Dendritic cell treated with granulocyte-macrophage colony-stimulating factor and Interleukin-4, amounts not matched to agents 40 ng/mL and 50 ng/mL, for 4 days (primary cell): ENCODE data around the gene NCAPD2.
"Not testable (repeated sequence)": the region's sequence is repeated elsewhere in the genome, so short reads cannot be mapped to it uniquely, and the experiment has no call there.

Source experiments
- H3K27ac Mint-ChIP-seq: one replicate; pipeline ENCODE4 v1.8.0; 2022; ENCODE audit warnings: mild to moderate bottlenecking, mixed read lengths
- H3K27me3 Mint-ChIP-seq: one replicate; pipeline ENCODE4 v1.8.0; 2022; ENCODE audit warnings: mild to moderate bottlenecking, mixed read lengths
- H3K36me3 Mint-ChIP-seq: one replicate; pipeline ENCODE4 v1.8.0; 2022; ENCODE audit warnings: low read depth, mixed read lengths
- H3K4me1 Mint-ChIP-seq: one replicate; pipeline ENCODE4 v1.8.0; 2022; ENCODE audit warnings: low read depth, mixed read lengths
- H3K4me3 Mint-ChIP-seq: one replicate; pipeline ENCODE4 v1.8.0; 2022; ENCODE audit warnings: mild to moderate bottlenecking, moderate library complexity, mixed read lengths
- H3K9me3 Mint-ChIP-seq: one replicate; pipeline ENCODE4 v1.8.0; 2022; ENCODE audit warnings: mixed read lengths
- intact Hi-C: fragments of 100-400 bp; cut with micrococcal nuclease; formaldehyde crosslinking; loops from one replicate; pipeline ENCODE4 v1.15.0; 2022

The NCAPD2 gene

DNA sequence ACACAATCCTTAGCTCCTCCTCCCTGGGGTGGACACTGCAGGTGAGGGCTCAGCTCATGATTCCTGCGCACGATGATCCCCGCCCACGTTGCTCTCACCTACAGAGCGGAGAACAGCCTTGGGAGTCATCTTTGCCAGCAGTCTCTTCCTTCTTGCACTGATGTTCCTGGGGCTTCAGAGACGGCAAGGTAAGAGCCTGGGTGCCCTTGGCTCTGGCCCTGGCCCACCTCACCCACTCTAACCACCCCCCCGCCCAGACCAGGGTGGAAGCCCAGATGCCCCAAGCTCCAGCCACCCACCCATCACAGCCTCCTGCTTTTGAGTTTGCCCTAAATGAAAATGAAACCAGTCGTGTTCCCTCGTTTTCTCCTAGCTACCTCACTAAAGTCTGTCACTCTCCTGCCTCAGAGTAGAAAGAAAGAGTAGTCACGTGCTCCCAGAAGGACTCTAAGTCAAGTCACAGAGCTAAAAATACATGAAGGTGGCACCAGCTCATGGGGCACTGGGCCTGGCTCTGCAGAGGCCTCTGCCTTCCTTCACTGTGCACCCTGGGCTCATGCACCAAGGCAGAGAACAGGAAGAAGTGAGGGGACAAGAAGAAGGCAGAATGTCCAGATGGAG lies 33.0 kb upstream of the NCAPD2 start:
- intact Hi-C loops: loop anchor here (5.0 kb wide), 1 partner anchor 124 kb away; no protein-coding TSS in a partner anchor

DNA sequence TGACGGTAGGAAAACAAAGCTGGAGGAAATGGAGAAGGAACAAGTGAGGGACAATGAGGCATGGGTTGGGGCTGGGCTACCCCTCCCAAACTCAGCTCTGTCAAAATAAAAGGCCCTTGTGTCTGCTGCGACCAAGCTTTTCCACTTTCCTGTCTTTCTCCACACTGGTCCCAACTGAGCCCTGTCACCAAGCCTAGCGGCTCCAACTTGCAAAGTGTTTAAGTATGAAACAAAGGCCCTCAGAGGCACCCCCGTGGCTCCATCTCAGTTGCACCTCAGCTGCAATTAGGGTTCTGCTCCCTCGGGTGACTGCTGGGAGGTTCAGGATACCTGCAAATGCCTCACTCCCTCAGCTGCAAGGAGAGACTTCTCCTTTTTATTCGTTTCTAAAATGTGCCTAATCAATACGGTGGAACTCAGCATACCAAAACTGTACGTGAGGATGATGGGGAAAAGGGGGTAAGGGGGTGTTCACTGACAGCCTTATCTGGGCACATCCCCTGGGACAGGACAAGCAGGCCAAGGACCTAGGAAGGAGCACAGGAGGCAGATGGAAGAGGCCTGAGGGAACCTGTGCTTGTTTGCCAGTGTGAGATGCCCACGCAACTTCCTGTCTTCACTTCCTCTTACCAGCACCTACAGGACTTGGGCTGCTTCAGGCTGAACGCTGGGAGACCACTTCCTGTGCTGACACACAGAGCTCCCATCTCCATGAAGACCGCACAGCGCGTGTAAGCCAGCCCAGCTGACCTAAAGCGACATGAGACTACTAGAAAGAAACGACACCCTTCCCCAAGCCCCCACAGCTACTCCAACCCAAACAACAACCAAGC lies 32.3 kb upstream of the NCAPD2 start:
- intact Hi-C loops: loop anchor here (1.0 to 5.0 kb wide), 2 partner anchors 9 to 124 kb away; partner anchors contain the start of gene TAPBPL
- Mint-ChIP-seq H3K27me3 (no peaks in the 10 kb centered on the region), H3K4me3 (peak overlapping the region; percentile 56), H3K36me3 (peaks cover 93% of the 10 kb centered on the region), H3K4me1 (peaks cover 80% of the 10 kb centered on the region), H3K9me3 (no peaks in the 10 kb centered on the region), H3K27ac (peak overlapping the region; percentile 89)

More for the DNA sequence above, 33.0 kb upstream of the NCAPD2 start:
- peak overlapping the region; percentile 56 for H3K4me3 Mint-ChIP-seq
- peak overlapping the region; percentile 89 for H3K27ac Mint-ChIP-seq
- no peaks in the 10 kb centered on the region for H3K27me3 Mint-ChIP-seq
- peaks cover 93% of the 10 kb centered on the region for H3K36me3 Mint-ChIP-seq
- peaks cover 72% of the 10 kb centered on the region for H3K4me1 Mint-ChIP-seq
- H3K9me3 Mint-ChIP-seq: no peaks in the 10 kb centered on the region

DNA sequence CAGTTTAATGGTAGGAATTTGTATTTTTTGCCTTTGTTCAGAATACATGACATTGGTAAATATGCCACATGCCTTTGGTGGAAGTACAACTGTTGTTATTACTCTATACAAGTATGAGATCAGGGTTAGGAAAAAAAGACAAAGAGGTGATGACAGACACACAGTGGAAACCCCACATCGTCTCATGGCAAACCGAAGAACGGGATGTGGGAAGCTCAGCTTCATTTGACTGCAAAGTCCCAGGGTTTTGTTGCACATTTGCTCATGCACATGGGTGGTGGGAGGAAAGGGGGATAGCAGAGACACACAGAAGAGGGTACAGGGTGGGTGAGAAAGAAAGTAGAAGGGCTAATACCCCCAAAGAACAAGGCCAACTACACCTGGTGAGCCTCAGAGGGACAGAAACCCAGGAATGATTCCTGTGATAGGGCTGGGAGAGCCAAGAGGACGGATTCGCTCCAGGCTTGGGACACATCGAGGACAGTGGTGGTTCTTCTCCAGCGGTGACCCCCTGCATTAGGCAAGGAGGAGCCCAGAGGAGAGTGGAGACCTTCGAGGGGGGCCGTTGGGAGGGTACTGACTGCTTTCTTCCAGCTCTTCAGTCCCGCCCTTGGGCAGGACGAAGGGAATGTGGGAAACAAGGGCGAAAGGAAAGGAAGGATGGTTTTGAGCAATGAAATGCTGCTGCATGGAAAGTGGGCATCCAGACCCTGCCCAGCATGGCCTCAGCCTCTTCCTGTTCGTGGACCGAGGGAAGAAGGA lies 31.5 kb upstream of the NCAPD2 start:
- Mint-ChIP-seq H3K4me3 (peak overlapping the region; percentile 37), H3K27ac (peak overlapping the region; percentile 89), H3K4me1 (peaks cover 87% of the 10 kb centered on the region), H3K27me3 (no peaks in the 10 kb centered on the region), H3K9me3 (no peaks in the 10 kb centered on the region), H3K36me3 (peaks cover 93% of the 10 kb centered on the region)
- intact Hi-C loops: loop anchor here (1.0 to 5.0 kb wide), 2 partner anchors 10 to 125 kb away; partner anchors contain the start of gene TAPBPL

DNA sequence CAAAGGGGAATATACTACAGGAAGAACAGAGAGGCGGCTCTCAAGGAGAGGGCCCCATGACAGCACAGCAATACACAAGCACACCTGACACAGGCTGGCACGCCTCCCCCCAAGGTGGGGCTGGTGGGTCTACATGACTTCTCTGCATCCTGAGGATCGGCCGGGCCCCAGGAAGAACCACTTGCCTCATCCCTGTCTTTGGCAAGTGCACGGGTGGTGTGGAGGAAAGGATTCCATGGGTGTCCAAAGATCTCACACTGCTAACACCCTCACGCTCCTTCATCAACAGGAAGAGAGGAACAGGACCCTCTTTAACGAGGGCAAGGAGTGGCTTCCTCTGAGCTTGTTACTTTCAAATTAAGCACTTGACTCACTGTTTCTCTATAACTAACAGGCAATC lies 30.7 kb upstream of the NCAPD2 start:
- no peaks in the 10 kb centered on the region for H3K9me3 Mint-ChIP-seq
- peaks cover 91% of the 10 kb centered on the region for H3K36me3 Mint-ChIP-seq
- H3K27me3 Mint-ChIP-seq: no peaks in the 10 kb centered on the region
- intact Hi-C loops: loop anchor here (5.0 kb wide), 1 partner anchor 126 kb away; no protein-coding TSS in a partner anchor
- peaks cover 94% of the 10 kb centered on the region for H3K4me1 Mint-ChIP-seq
- H3K27ac Mint-ChIP-seq: peak overlapping the region; percentile 89
- H3K4me3 Mint-ChIP-seq: no peak overlapping the region

DNA sequence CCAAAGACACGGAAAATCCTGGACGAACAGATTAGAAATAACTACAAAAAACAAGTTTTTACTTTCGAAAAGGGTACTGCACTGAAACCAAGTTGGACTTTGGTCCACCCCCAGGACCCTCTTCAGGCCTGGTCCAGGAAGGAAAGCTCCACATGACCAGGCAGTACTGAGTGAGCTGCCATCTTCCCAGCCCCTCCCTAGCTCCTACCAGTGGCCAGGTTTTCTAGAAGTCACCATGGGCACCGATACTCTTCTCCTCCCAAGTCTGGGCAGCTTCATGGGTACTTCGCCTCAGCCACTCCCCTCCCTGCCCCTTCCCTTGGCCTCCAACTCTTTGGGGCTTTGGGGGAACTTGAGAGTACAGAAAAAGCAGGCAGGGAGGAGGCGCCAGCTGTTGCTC lies 30.0 kb upstream of the NCAPD2 start:
- H3K4me3 Mint-ChIP-seq: no peak overlapping the region
- no peaks in the 10 kb centered on the region for H3K27me3 Mint-ChIP-seq
- intact Hi-C loops: loop anchor here (5.0 kb wide), 1 partner anchor 127 kb away; no protein-coding TSS in a partner anchor
- peaks cover 94% of the 10 kb centered on the region for H3K4me1 Mint-ChIP-seq
- H3K9me3 Mint-ChIP-seq: no peaks in the 10 kb centered on the region
- H3K36me3 Mint-ChIP-seq: peaks cover 85% of the 10 kb centered on the region
- peak overlapping the region; percentile 27 for H3K27ac Mint-ChIP-seq

DNA sequence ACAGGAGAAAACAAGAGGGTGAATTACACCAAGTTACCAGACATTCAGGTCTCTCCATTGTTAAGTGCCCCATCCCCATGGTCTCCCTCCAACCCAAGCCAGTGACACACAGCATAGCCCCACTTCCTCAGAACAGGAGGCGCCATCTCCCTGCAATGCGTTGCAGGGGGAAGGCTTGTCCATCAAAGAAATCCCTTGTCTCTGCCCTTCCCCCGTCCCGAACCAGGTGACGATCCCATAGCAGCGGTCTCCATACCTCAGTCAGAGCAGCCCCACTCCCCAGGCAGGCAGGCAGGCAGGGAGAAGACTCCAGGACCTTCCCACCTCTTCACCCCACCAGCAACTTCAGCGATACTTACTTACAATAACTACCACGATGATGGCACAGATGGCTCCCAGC lies 29.4 kb upstream of the NCAPD2 start:
- Mint-ChIP-seq H3K27ac (peak overlapping the region; percentile 27), H3K9me3 (no peaks in the 10 kb centered on the region), H3K27me3 (no peaks in the 10 kb centered on the region), H3K4me1 (peaks cover 95% of the 10 kb centered on the region), H3K4me3 (no peak overlapping the region), H3K36me3 (peaks cover 78% of the 10 kb centered on the region)
- intact Hi-C loops: loop anchor here (5.0 kb wide), 1 partner anchor 127 kb away; no protein-coding TSS in a partner anchor

DNA sequence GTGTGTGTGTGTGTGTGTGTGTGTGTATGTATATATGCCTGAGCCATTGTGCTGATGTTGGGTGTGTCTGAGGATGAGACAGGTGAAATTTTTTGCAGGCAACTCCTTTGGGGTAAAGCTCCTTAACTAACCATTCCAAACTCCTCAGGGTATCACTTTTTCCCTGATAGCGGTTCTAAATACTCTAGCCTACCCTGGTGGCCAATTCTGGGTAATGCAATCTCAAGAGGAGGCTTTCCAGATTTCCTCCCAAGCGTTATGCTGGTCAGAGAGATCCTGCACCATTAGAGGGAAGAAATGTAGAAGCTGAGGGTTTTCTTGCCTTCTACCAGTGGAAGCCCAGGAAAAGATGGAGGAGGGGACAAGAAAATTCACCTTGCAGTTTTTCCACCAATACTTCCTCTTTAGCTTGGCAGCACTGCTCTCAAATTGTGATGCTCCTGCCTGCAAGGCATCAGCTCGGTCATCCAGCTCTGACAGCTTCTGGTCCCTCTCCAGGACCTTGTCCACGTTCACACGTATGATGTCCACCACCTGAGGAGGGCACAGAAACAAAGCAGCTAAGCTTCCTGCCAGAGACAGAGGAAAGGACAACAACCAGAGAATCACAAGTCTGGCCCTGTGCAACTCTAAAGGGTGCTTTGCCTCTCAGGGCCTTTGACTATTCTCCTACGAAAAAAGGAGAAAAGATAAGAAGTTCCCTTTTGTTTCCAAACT lies 28.3 kb upstream of the NCAPD2 start:
- Mint-ChIP-seq H3K36me3 (peaks cover 78% of the 10 kb centered on the region), H3K9me3 (no peaks in the 10 kb centered on the region), H3K27ac (no peak overlapping the region), H3K4me1 (peaks cover 88% of the 10 kb centered on the region), H3K4me3 (no peak overlapping the region), H3K27me3 (no peaks in the 10 kb centered on the region)
- intact Hi-C loops: loop anchor here (1.0 kb wide), 1 partner anchor 42 kb away; no protein-coding TSS in a partner anchor

DNA sequence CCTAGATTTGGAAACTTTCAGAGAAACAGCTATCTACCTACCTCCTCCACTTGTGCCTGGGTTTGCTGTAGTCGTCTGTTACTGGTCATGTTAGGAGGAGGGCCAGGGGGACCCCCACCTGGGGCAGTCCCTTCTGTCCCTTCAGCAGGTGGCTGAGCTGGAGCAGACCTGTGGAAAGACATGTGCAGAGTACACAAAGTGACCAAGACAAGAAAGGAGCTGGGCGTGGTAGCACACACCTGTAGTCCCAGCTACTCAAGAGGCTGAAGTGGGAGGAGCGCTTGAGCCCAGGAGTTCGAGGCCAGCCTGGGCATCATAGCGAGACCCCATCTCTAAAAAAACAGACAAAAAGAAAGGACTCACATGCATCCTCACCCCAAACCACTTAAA lies 27.7 kb upstream of the NCAPD2 start:
- H3K4me3 Mint-ChIP-seq: no peak overlapping the region
- H3K27me3 Mint-ChIP-seq: no peaks in the 10 kb centered on the region
- H3K27ac Mint-ChIP-seq: no peak overlapping the region
- peaks cover 73% of the 10 kb centered on the region for H3K36me3 Mint-ChIP-seq
- H3K9me3 Mint-ChIP-seq: no peaks in the 10 kb centered on the region
- intact Hi-C loops: no loop called here
- peaks cover 86% of the 10 kb centered on the region for H3K4me1 Mint-ChIP-seq

DNA sequence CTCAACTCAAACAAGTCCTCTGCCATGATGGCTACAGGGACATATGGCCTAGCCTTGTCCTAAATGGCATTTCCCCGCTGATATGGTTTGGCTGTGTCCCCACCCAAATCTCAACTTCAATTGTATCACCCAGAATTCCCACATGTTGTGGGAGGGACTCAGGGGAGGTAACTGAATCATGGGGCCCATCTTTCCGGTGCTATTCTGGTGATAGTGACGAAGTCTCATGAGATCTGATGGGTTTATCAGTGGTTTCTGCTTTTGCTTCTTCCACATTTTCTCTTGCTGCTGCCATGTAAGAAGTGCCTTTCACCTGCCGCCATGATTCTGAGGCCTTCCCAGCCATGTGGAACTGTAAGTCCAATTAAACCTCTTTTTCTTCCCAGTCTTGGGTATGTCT lies 27.2 kb upstream of the NCAPD2 start:
- H3K4me3 Mint-ChIP-seq: not testable (repeated sequence)

DNA sequence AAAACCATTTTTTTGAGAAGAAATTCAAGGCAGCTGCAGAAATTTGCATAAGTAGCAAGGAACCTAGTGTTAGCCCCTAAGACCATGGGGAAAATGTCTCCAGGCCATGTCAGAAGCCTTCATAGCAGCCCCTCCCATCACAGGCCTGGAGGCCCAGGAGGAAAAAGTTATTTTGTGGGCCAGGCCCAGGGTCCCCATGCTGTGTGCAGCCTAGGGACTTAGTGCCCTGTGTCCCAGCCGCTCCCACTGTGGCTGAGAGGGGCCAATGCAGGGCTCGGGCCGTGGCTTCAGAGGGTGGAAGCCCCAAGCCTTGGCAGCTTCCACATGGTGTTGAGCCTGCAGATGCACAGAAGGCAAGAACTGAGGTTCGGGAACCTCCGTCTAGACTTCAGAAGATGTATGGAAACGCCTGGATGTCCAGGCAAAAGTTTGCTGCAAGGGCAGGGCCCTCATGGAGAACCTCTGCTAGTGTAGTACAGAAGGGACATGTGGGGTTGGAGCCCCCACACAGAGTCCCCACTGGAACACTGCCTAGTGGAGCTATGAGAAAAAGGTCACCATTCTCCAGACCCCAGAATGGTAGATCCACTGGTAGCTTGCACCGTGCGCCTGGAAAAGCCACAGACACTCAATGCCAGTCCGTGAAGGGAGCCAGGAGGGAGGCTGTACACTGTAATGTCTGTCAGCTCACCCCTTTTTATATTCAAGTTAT lies 26.2 kb upstream of the NCAPD2 start:
- H3K27ac Mint-ChIP-seq, intact Hi-C loops, H3K27me3 Mint-ChIP-seq, H3K4me3 Mint-ChIP-seq, H3K9me3 Mint-ChIP-seq: not testable (repeated sequence)
- H3K4me1 Mint-ChIP-seq: peaks cover 75% of the 10 kb centered on the region
- peaks cover 58% of the 10 kb centered on the region for H3K36me3 Mint-ChIP-seq

More for the DNA sequence above, 27.2 kb upstream of the NCAPD2 start:
- intact Hi-C loops, H3K27ac Mint-ChIP-seq, H3K9me3 Mint-ChIP-seq, H3K27me3 Mint-ChIP-seq: not testable (repeated sequence)
- Mint-ChIP-seq H3K36me3 (peaks cover 67% of the 10 kb centered on the region), H3K4me1 (peaks cover 84% of the 10 kb centered on the region)

DNA sequence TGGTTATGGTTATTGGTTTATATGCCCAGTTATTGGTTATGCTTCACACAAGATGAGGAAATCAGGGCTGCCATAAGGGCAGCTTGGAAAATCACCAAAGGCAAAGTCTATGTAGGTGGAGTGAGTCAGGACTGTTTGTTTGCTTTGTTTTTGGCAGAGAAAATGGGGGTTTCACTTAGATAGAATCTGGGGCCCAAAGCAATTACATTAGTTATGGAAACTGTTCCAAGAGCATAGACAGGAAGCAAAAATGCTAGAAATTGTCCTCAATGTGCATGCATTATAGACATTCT lies 25.7 kb upstream of the NCAPD2 start:
- Mint-ChIP-seq H3K9me3 (no peaks in the 10 kb centered on the region), H3K36me3 (peaks cover 53% of the 10 kb centered on the region), H3K4me3 (no peak overlapping the region), H3K27me3 (no peaks in the 10 kb centered on the region), H3K4me1 (peaks cover 70% of the 10 kb centered on the region), H3K27ac (no peak overlapping the region)
- intact Hi-C loops: no loop called here

DNA sequence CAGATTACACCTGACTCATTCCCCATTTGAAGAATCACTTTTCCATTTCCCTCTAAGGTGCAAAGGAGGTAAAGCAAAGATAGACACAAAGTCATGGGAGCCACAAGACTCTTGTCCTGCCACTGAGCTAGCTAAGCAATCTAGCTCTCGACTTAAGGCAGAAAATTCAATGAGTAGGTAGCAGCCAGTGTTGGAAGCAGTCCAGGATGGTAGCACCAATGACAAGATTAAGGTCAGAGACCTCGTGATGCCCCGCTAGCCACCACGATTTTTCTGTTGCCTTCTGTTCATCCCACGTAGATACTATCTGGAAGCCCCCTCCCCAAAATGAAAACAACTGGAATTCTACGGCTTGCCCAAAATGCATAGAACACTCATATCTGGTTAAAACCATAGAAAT lies 24.8 kb upstream of the NCAPD2 start:
- H3K27me3 Mint-ChIP-seq: no peaks in the 10 kb centered on the region

More for the DNA sequence above, 24.8 kb upstream of the NCAPD2 start:
- Mint-ChIP-seq H3K27ac (no peak overlapping the region), H3K36me3 (peaks cover 44% of the 10 kb centered on the region), H3K9me3 (no peaks in the 10 kb centered on the region), H3K4me1 (peaks cover 61% of the 10 kb centered on the region), H3K4me3 (peak overlapping the region; percentile 82)
- intact Hi-C loops: no loop called here
